Tibial nerve (tissue), 4 donors: ENCODE data around the gene AKAP12. TPM values are rescaled to one million over a fixed set of nuclear protein-coding genes. Genes with fewer than 3 reads are reported as not detected.

ENCODE experiments used
- DNase-seq, 2 donors: peaks; one replicate each; pipeline ENCODE4 v3.0.0-alpha.2; 2019; ENCODE audit warnings: low spot score in 2 of 2
- H3K27ac ChIP-seq, 4 donors: fragments of 200-600 bp; sonication (generic) in 3 of 4; one replicate each; pipeline ENCODE4 v1.5.1; 2017 to 2019; ENCODE audit warnings: mild to moderate bottlenecking in 1 of 4
- H3K27me3 ChIP-seq, 2 donors: fragments of 200-600 bp; sonication (generic) in 1 of 2; one replicate each; pipeline versions ENCODE4 v1.5.1 to v1.6.0; 2017 to 2019
- H3K36me3 ChIP-seq, 3 donors: fragments of 200-600 bp; sonication (generic); one replicate each; pipeline ENCODE4 v1.5.1; 2018 to 2019
- H3K4me1 ChIP-seq, 4 donors: fragments of 200-600 bp; sonication (generic) in 3 of 4; one replicate each; pipeline ENCODE4 v1.5.1; 2017 to 2019
- H3K4me3 ChIP-seq, 4 donors: fragments of 200-600 bp; sonication (generic) in 3 of 4; one replicate each; pipeline ENCODE4 v1.5.1; 2017 to 2019; ENCODE audit warnings: mild to moderate bottlenecking in 1 of 4, moderate library complexity in 1 of 4
- H3K9me3 ChIP-seq, 4 donors: fragments of 200-600 bp; sonication (generic) in 3 of 4; one replicate each; pipeline ENCODE4 v1.5.1; 2017 to 2019
- CTCF ChIP-seq, 5 experiments: fragments of 200-600 bp in 3 of 5; fragments of 450-650 bp in 2 of 5; sonication (generic) in 3 of 5; IDR thresholded peaks; one replicate each; pipeline ENCODE4 v1.5.1; 2016 to 2019; ENCODE audit warnings: antibody characterized with exemption in 5 of 5, mild to moderate bottlenecking in 3 of 5, moderate library complexity in 2 of 5
- EP300 ChIP-seq, 2 donors: sonication (generic); formaldehyde crosslinking; IDR thresholded peaks; one replicate each; pipeline ENCODE4 v1.6.1; 2017; ENCODE audit warnings: antibody characterized with exemption in 2 of 2, mild to moderate bottlenecking in 1 of 2
- POLR2A ChIP-seq, 2 donors: fragments of 450-650 bp; IDR thresholded peaks; one replicate each; pipeline ENCODE4 v1.6.1; 2017; ENCODE audit warnings: antibody characterized with exemption in 2 of 2, mild to moderate bottlenecking in 2 of 2, moderate library complexity in 2 of 2
- WGBS, 2 donors: methylation state at CpG; one replicate each; pipeline ENCODE4 v1.1.5; 2018; 5-methylcytosine and 5-hydroxymethylcytosine counted together
- total RNA-seq, 4 donors: library from RNA; depleted of rRNA; stranded (reverse); fragments of >200 nt; gene quantifications; one replicate each; pipeline ENCODE4 v1.1.0, GENCODE V29; 2016

The AKAP12 gene
- total RNA-seq, 4 donors from 2014 or later, result 214 to 268 (median 232) TPM

- TF ChIP-seq POLR2A (IDR thresholded peaks at IDR 0.05) (no peak), EP300 (IDR thresholded peaks at IDR 0.05) (no peak), CTCF (IDR thresholded peaks at IDR 0.05) (no peak)
- H3K4me3 ChIP-seq, result no peak overlapping the region
- H3K36me3 ChIP-seq, result peaks cover 0 to 38% (median 0%) of the 10 kb centered on the region in 3 donors
- no peaks in the 10 kb centered on the region for H3K9me3 ChIP-seq
- H3K27ac ChIP-seq, result no peak overlapping the region
- no peaks in the 10 kb centered on the region for H3K27me3 ChIP-seq
- no peak for DNase-seq
- WGBS, 2 donors, result 93 to 95% methylated on average over 12 of the region's 12 CpGs
- H3K4me1 ChIP-seq, result peaks cover 0 to 8% (median 0%) of the 10 kb centered on the region in 4 donors
These were observed 66.6 kb downstream of the AKAP12 start for GRCh38 chr6:151306269-151306783.

GRCh38 chr6:151307501-151307900, 67.7 kb downstream of the AKAP12 start:
- no peaks in the 10 kb centered on the region for H3K27me3 ChIP-seq
- WGBS, 2 donors, result 45 to 62% methylated on average over 4 of the region's 4 CpGs
- no peak overlapping the region for H3K4me3 ChIP-seq
- no peak overlapping the region for H3K27ac ChIP-seq
- peaks cover 0 to 44% (median 0%) of the 10 kb centered on the region in 3 donors for H3K36me3 ChIP-seq
- TF ChIP-seq EP300 (IDR thresholded peaks at IDR 0.05) (no peak), CTCF (IDR thresholded peaks at IDR 0.05) (no peak), POLR2A (IDR thresholded peaks at IDR 0.05) (no peak)
- H3K9me3 ChIP-seq, result no peaks in the 10 kb centered on the region
- no peak for DNase-seq
- H3K4me1 ChIP-seq, result peaks cover 0 to 8% (median 0%) of the 10 kb centered on the region in 4 donors

GRCh38 chr6:151309619-151310018, 69.9 kb downstream of the AKAP12 start:
- WGBS, 2 donors, result 87 to 90% methylated on average over 4 of the region's 4 CpGs
- no peaks in the 10 kb centered on the region for H3K9me3 ChIP-seq
- H3K4me3 ChIP-seq, result no peak overlapping the region
- H3K27ac ChIP-seq, result no peak overlapping the region
- peaks cover 0 to 36% (median 0%) of the 10 kb centered on the region in 3 donors for H3K36me3 ChIP-seq
- no peaks in the 10 kb centered on the region for H3K27me3 ChIP-seq
- no peak for DNase-seq
- peaks cover 0 to 8% (median 0%) of the 10 kb centered on the region in 4 donors for H3K4me1 ChIP-seq
- TF ChIP-seq EP300 (IDR thresholded peaks at IDR 0.05) (no peak), POLR2A (IDR thresholded peaks at IDR 0.05) (no peak), CTCF (IDR thresholded peaks at IDR 0.05) (no peak)

- DNase-seq, result no peak
- no peak overlapping the region for H3K4me3 ChIP-seq
- TF ChIP-seq CTCF (IDR thresholded peaks at IDR 0.05) (no peak), EP300 (IDR thresholded peaks at IDR 0.05) (no peak), POLR2A (IDR thresholded peaks at IDR 0.05) (no peak)
- no peaks in the 10 kb centered on the region for H3K27me3 ChIP-seq
- WGBS, 2 donors, result 65 to 68% methylated on average over 12 of the region's 12 CpGs
- no peaks in the 10 kb centered on the region for H3K9me3 ChIP-seq
- peaks cover 0 to 8% (median 0%) of the 10 kb centered on the region in 4 donors for H3K4me1 ChIP-seq
- peaks cover 0 to 37% (median 0%) of the 10 kb centered on the region in 3 donors for H3K36me3 ChIP-seq
- no peak overlapping the region for H3K27ac ChIP-seq
These were observed 70.5 kb downstream of the AKAP12 start for GRCh38 chr6:151310279-151310678.

GRCh38 chr6:151310852-151311767, 71.3 kb downstream of the AKAP12 start:
- TF ChIP-seq CTCF (IDR thresholded peaks at IDR 0.05) (no peak), POLR2A (IDR thresholded peaks at IDR 0.05) (no peak), EP300 (IDR thresholded peaks at IDR 0.05) (no peak)
- peaks cover 0 to 8% (median 0%) of the 10 kb centered on the region in 4 donors for H3K4me1 ChIP-seq
- no peaks in the 10 kb centered on the region for H3K27me3 ChIP-seq
- DNase-seq, result no peak
- H3K27ac ChIP-seq, result no peak overlapping the region
- peaks cover 0 to 38% (median 0%) of the 10 kb centered on the region in 3 donors for H3K36me3 ChIP-seq
- H3K9me3 ChIP-seq, result no peaks in the 10 kb centered on the region
- 87 to 89% methylated on average over 14 of the region's 14 CpGs for WGBS, 2 donors
- no peak overlapping the region for H3K4me3 ChIP-seq
